Ishikawa (cell line): ENCODE measurements around the gene SLC6A15.

Source experiments
- CEBPB ChIP-seq: IDR thresholded peaks from 2 replicates; pipeline ENCODE4 v1.6.1; 2012
- CREB1 ChIP-seq: IDR thresholded peaks from 2 replicates; pipeline ENCODE4 v1.6.1; 2012; ENCODE audit warnings: low read depth
- EGR1 ChIP-seq: IDR thresholded peaks from 2 replicates; pipeline ENCODE4 v1.6.1; 2012
- EP300 ChIP-seq: IDR thresholded peaks from 2 replicates; pipeline ENCODE4 v1.6.1; 2012; ENCODE audit warnings: borderline replicate concordance
- FOXM1 ChIP-seq: IDR thresholded peaks from 2 replicates; pipeline ENCODE4 v1.6.1; 2012; ENCODE audit warnings: low read depth, borderline replicate concordance
- MAX ChIP-seq: IDR thresholded peaks from 2 replicates; pipeline ENCODE4 v1.6.1; 2012
- NFIC ChIP-seq: IDR thresholded peaks from 2 replicates; pipeline ENCODE4 v1.6.1; 2012
- RAD21 ChIP-seq: IDR thresholded peaks from 2 replicates; pipeline ENCODE4 v1.6.1; 2012; ENCODE audit warnings: low read depth
- TAF1 ChIP-seq: IDR thresholded peaks from 2 replicates; pipeline ENCODE4 v1.6.1; 2012; ENCODE audit warnings: low read depth, mild to moderate bottlenecking
- TCF12 ChIP-seq: IDR thresholded peaks from 2 replicates; pipeline ENCODE4 v1.6.1; 2012; ENCODE audit warnings: low read depth
- TEAD4 ChIP-seq: IDR thresholded peaks from 2 replicates; pipeline ENCODE4 v1.6.1; 2012
- USF1 ChIP-seq: IDR thresholded peaks from 2 replicates; pipeline ENCODE4 v1.6.1; 2012
- YY1 ChIP-seq: IDR thresholded peaks from 2 replicates; pipeline ENCODE4 v1.6.1; 2012; ENCODE audit warnings: low read depth
- ZBTB7A ChIP-seq: IDR thresholded peaks from 2 replicates; pipeline ENCODE4 v1.6.1; 2012; ENCODE audit warnings: low read depth
- TF ChIP-seq, protein P1 (sequence below): IDR thresholded peaks from 2 replicates; pipeline ENCODE4 v1.6.1; 2012; ENCODE audit warnings: low read depth, mild to moderate bottlenecking

Gene SLC6A15

GRCh38 chr12:84920331-84920730 is 7.7 kb upstream of the SLC6A15 start:
- TF ChIP-seq YY1 (no peak), MAX (no peak), CREB1 (no peak), TEAD4 (no peak)

- TF ChIP-seq, protein P1, sequence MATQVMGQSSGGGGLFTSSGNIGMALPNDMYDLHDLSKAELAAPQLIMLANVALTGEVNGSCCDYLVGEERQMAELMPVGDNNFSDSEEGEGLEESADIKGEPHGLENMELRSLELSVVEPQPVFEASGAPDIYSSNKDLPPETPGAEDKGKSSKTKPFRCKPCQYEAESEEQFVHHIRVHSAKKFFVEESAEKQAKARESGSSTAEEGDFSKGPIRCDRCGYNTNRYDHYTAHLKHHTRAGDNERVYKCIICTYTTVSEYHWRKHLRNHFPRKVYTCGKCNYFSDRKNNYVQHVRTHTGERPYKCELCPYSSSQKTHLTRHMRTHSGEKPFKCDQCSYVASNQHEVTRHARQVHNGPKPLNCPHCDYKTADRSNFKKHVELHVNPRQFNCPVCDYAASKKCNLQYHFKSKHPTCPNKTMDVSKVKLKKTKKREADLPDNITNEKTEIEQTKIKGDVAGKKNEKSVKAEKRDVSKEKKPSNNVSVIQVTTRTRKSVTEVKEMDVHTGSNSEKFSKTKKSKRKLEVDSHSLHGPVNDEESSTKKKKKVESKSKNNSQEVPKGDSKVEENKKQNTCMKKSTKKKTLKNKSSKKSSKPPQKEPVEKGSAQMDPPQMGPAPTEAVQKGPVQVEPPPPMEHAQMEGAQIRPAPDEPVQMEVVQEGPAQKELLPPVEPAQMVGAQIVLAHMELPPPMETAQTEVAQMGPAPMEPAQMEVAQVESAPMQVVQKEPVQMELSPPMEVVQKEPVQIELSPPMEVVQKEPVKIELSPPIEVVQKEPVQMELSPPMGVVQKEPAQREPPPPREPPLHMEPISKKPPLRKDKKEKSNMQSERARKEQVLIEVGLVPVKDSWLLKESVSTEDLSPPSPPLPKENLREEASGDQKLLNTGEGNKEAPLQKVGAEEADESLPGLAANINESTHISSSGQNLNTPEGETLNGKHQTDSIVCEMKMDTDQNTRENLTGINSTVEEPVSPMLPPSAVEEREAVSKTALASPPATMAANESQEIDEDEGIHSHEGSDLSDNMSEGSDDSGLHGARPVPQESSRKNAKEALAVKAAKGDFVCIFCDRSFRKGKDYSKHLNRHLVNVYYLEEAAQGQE: no peak
- TF ChIP-seq CREB1 (no peak), TEAD4 (no peak), MAX (no peak), USF1 (no peak), NFIC (no peak), ZBTB7A (no peak), TCF12 (no peak)
Measured at GRCh38 chr12:84919271-84919670, 6.7 kb upstream of the SLC6A15 start.

- TF ChIP-seq EGR1 (no peak), USF1 (no peak), CEBPB (no peak), CREB1 (no peak), TAF1 (no peak), TEAD4 (no peak), RAD21 (no peak), EP300 (no peak), NFIC (no peak), MAX (no peak), ZBTB7A (no peak), YY1 (no peak), TCF12 (no peak), FOXM1 (no peak)
- TF ChIP-seq, protein P1: no peak
Measured at GRCh38 chr12:84913129-84913515, 523 bp upstream of the SLC6A15 start.

DNA sequence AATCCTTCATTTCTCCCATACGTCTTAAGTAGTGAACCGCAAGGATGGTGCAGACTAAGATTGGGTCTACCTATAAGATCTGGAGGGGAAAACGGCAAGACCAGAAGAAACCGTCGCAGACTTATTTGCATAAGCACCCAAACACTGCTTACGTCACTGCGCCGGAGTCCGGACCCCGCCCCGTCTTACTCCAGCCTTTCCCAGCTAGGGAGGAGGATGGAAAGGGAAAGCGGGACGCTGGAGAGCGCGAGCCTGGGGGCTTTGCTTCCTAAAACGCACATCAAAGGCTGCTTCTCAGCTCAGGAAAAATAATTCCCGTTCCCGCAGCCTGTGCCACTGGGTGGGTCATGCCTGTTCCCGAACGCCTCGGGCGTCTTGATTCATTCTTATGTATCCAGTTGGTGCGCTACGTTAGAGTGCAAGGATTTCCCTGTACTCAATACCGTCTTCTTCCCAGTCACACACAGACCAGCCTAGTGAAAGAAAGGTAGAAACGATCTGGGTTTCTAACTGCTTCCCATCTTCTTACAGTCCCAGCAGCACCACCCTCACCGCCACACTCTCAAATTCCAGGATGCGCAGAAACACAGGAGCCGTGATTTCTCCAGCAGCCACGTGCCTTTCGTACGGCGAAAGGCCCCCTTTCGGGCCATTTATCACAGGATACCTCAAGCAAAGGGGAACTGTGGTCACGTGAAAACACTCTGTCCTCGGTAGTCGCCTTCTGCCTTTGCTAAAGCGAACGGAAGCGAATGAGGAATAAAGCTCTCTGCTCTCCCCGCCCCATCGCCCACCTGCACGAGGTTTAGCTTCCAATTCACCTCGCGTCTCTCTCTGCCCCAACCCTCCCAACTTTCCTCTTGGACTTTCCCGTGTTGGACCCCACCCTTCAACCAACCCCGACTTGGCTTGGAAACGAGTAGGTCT is 1.1 kb downstream of the SLC6A15 start:
- TF ChIP-seq RAD21: no peak
- 0 out of 2 replicates have a peak, but pooled peaks have one; percentile 45 for TF ChIP-seq CREB1
- no peak for TF ChIP-seq FOXM1
- TF ChIP-seq USF1: no peak
- TF ChIP-seq TEAD4: no peak
- TF ChIP-seq, protein P1: no peak
- TF ChIP-seq YY1: no peak
- TF ChIP-seq EP300: no peak
- TF ChIP-seq NFIC: no peak
- TF ChIP-seq CEBPB: no peak
- TF ChIP-seq EGR1: no peak
- peak; percentile 63; the same call in 1 of the 2 replicates for TF ChIP-seq MAX
